RPMI8226 (cell line): ENCODE data around the gene LUM.

Experiments used
- DNase-seq: peaks from one replicate; pipeline ENCODE4 v3.0.0-alpha.2; 2015

The LUM gene, protein sequence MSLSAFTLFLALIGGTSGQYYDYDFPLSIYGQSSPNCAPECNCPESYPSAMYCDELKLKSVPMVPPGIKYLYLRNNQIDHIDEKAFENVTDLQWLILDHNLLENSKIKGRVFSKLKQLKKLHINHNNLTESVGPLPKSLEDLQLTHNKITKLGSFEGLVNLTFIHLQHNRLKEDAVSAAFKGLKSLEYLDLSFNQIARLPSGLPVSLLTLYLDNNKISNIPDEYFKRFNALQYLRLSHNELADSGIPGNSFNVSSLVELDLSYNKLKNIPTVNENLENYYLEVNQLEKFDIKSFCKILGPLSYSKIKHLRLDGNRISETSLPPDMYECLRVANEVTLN

DNA sequence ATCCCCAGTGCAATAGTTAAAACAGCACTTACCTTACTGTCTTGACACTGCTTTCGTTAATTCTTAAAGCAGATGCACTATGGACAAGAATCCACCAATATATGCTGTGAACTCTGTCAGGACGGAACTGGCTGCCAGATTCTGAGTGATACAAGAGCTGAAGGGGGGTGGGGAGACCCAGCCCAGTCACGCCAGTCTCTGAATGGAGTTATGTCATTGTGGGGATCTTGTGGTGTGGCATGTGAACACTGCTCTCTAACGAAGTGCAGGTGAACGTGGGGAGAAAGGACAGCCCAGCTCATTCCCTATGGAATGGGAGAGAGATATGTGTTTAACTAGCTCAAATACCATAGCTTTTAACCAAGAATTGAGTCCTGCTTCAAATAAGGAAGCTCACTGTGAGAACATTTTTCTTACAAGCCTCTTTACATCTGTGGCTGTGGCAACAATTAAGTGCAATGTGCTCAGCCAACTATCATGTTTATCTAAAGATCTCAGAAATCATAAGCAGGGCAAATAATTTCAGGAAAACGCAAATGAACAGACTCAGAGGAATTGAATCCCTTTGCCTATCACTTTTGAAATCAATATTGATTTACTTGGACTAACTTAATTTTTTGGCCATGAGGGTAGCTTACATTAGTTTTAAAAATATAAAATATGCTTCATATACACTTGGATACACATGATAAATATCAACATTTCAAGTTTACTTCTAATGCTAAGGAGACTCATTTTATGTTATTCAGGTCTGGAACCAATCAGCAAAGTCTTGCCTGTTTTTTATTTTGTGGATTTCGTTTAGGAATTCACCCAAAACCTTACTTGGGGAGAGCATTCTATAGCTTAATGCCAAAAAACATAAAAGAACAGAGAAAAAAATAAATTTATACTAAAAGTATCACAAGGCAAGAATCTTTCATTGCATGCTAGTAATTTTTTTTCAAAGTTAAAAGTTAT is at the start of gene LUM:
LUM (minus strand) TSS at position 129 of the 960 bp plus-strand sequence. CDS start 2,515 bp downstream, outside the sequence.
- no peak for DNase-seq

DNA sequence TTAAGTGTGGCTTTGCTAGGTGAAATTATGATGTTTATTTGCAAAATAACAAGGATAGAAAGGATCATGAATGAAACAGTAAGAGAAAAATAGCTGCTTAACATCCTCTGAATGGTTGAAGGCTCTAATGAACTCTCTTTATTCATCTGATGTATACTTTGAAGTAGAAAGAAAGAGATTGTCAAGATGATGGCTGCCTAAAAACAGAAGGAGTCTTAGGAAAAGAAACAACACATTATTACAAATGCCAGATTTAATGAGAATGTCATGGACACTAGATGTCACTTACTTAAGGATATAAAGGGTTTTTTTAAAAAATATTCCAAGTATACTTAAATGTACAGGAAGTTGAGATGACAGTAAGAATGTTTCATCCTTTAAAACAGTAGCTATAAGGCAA is 49.7 kb upstream of the LUM start:
- DNase-seq, result no peak

DNA sequence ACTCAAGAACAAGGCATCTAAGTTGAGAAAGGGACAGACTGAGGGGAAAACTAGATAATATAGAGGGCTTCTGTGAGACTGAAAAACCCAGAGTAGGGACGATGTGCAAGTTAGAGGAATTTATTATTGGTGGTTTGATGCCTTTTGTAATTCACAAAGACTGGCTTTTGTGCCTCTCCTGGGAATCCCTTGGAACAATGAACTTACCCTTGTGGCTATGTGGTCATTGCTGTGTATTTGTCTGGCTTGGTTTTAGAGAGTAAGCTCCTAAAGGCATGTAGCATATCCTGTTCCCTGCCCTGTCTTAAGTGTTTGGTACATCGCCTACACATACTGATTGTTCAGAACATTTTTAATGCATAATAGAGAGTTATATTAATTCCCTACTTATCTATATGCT is 44.7 kb upstream of the LUM start:
- DNase-seq, result no peak

DNA sequence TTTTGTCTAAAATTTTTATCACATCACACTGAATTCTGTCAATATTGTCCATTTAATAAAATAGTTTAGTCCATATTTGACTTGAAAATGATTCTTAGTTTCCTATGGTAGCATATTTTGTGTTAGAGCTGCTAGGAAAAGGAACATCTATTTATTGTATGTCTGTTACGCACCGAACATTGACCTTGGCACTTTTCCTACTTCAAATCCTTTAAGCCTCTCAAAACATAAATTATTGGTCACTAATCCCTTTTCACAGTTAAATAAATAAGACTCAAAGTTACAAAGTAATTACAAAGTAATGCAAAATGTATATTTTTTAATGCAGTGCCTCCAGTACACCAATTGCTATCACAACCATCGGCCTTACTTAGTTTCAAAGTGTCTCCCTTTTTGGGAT is 42.8 kb upstream of the LUM start:
- DNase-seq, result no peak

DNA sequence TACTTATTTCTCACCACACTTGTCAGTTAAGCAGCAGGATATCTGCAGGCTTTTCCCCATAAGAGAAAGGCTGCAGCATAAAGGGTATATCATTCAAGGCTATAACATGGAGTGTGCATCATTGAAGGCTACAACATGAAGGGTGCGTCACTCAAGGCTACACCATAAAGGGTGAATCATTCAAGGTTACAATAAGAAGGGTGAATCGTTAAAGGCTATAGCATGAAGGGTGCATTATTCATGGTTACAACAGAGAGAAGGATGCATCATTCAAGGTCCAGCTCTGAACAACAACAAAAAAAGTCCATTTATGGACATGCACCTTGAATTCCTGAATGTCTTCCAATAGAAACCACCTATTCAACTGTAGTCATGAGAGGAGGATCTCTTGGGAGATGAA is 32.8 kb upstream of the LUM start:
- DNase-seq, result no peak

DNA sequence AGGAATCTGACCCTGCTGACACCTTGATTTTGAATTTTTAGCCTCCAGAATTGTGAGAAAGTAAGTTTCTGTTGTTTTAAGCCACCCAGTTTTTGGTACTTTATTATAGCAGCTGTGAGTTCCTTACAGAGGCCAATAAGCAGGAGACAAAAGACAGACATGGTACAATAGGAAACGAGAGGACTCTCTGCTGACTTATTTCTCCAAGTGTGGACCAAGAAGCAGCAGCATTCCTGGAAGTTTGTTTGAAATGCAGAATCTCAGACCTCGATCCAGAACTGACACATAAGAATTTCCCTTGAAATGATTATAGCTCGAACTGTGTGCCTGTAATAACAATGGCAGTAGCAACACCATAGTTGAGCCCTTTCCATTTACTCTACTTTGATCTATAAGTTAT is 31.9 kb upstream of the LUM start:
- no peak for DNase-seq

DNA sequence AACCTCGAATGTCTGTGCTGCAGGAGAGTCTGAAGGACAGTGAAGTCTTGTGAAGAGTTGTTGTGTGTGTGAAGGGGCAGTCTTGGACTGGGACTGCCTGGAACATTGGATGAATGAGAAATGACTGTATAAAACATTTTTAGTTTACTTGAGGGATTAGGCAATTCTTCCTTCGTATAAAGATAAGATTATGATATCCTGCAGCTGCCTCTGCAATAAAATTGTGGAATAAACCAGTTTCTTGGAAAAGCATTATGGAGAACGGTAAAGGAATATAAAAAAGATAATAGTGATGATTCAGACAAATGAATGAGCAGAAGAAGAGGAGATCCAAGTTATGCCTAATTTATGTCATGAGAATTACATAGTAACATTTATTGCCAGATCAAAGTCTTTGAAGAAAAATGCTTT is 30.9 kb upstream of the LUM start:
- DNase-seq, result no peak

DNA sequence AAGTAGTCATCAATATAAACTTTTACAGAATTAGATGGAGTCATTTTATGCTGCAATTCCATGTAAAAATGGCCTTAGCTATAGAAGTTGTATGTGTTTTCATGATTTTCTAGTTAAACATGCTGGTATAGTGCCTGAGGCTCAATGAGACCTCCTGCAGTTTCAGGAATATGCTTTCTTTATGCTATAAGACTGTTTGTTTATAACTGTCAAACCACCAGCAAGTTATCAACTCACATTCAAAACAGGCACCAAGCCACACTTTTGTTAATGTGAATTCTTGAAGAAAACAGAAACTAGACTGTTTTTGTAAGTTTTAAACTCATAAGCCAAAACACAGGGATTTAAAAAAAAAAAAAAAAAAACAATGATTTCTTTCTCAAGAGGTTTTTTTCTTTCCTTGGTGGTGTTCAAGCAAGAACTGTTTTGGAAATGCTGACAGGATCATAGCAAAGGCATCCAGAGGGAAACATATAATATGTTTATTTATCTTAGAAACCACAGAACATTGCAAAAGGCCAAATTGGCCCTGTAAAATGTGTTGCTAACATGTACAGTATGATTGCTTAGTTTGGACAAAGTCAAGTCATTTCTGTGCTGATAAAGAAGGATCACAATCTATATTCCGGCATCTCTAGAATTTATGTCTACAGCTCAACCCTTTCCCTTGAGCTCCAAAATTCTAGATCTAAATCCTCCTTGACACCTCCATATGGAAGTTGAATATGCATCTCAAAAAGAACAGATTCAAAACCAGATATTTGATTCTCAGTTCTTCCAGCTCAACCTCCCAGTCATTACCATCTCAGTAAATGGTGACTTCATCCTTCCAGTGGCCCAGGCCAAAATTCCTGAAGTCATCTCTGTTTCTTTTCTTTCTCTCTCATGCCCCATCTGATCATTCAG is 29.0 kb upstream of the LUM start:
- no peak for DNase-seq

DNA sequence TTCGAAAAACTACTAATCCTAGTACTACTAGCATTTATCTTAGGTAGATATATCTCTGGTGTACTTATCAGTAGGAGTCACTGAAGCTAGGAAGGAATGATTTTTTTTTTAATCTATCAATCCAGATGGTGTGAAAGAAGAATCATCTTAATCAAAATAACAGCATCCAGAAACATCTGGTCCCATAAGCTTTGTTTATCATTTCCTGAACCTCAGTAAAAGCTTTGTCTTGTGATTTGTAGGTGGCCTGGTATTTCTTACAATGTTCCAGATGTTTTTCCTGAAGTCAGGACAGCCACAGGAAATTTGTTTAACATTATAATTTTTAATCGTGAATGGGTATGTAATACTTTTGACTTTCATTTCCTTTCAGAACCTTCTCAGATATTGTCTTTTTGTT is 28.0 kb upstream of the LUM start:
- no peak for DNase-seq

DNA sequence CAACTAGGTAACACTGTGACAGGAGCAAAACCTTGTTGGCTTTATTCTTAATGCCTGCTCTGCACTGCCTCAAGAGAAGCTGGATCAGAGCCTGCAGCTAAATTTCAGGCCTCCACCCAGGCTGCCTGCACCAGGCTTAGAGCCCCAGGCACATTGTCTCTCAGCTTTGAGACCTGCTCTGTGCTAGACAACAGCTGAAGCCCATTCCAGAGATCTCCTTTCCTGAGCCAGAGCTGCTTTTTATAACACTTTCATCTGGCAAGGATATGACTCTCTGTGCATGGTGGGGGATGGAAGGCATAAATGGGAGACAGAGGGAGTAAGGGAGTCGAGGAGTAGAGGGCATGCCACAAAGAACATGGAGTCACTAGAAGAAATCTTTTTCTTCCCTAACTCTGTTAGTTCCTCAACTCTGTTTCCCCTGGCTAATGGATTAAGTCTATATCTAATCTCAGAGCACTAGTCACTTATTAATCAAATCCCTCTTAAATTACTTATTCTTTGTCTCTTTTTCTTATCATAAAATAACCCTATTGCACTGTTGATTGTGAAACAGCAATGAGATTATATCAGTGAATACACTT is 27.1 kb upstream of the LUM start:
- DNase-seq, result no peak

DNA sequence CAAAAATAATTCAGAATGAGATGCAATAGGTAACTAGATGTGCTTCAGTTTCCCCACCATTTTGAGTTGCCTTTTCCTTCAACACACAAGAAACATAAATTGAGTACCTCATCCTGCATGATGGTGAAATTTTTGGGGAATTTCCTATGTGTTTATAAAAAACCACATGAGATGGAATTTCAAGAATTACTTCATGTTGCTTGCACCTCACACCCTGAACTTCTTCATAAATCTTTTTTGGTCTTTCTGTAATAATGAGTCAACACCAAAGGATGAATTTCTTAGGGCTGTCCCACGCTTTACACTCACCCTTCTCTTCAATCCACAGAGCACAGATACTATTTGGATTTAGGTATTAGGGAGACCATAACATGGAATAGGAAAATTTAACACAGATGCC is 22.6 kb upstream of the LUM start:
- DNase-seq, result no peak

DNA sequence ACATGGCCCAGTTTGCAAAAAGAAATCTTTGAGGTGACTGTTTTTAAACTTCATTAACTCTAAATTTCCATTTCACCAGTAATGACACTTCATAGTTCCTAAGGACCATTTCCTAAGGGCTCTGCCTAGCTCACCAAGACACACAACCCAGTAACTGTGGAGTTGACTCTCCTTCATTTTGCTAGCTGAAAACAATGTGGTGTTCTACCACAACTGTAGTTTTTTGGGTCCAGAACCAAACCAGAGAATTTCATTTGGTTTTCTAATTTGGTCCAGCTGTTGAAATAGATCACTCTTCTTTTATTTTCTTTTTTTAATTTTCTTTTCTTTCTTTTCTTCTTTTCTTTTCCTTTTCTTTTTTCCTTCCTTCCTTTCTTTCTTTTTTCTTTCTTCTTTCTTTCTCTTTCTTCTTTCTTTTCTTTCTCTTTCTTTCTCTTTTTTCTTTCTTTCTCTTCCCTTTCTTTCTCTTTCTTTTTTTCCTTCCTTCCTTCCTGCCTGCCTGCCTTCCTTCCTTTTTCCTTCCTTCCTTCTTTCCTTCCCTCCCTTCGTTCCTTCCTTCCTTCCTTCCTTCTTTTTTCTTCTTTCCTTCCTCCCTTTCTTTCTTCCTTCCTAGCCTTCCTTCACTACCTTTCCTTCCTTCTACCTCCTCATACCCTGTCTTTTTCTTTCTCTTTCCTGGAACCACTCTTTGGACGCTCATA is 18.5 kb upstream of the LUM start:
- DNase-seq, result no peak

DNA sequence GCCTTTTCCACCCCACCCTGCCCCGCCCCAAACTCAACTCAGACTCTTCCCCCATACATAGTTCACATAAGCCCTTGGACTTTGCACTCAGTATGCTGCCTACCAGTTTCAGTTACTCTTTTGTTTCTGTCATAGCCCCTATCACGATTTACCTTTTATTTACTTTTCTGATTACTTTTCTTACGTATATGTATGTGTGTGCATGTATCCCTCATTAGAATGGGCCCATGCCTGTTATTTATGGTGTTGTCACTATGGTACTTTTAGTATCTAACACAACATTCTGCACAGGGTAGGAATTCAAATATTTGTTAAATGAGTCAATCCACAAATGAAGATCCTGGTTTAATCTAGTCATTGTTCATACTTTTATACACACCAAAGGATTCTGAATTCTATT is 16.5 kb upstream of the LUM start:
- DNase-seq, result no peak

DNA sequence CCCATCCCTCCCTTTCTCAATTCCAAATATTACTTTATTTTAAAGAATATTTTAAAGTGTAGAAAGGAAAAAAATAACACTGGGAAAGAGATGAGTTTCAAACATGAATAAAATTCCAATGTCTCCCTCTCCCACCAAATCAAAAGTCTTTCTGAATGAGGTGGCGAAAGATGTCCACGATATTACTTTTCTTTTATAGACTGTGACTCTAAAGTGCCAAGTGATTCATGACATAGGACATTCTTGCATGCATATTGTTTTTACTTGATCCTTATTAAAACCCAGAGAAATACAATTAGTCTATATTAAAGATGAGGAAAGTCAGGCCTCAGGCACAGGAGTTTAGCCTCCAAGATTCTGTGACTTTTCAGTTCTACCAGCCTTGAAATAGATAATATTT is 16.0 kb upstream of the LUM start:
- no peak for DNase-seq

DNA sequence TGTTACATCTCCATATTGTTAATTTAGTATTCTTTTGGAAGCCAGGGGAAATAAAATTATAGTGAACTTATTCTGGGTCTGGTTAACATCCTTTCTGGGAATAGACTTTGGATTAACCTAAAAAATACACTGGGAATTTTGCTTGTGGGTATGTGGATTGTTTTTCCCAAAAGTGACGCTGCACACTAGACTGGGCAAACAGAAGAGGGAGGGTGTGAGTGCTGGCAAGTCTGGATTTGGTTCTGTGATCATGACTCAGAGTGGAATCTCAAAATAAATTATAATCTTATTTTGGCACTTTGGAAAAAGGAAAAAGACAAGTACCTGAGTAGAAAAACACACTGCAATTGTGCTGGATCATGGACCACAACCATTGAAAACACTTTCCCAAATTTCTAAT is 15.2 kb upstream of the LUM start:
- no peak for DNase-seq

DNA sequence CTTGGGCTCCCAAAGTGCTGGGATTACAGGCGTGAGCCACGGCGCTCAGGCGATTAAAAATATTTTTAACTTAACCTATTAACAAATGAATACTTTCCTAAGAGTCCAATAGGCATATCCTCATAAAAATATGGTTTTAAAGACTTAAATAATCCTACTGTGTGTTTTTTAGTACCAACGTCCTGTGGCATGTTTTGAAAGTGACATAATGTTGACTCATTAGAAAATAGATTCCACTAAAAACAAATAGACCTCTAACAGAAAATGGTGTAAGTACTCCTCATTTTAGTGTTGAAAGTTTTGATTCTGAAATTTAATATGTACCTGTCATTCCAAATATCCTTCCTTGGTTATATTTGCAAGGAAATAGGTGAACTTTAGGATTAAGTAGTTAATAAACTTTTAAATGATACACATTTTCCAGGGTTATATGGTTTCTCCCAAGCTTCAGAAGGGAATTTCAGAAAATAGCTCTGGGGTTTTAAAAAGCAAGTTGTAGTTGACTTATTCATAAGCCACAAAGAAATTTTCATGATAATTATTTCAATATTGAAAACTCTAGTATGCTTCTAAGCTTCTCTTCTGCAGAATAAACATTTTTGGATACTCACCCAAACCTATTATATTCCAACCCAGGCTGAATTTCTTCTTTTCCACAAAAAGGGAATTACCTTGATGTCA is 12.1 kb upstream of the LUM start:
- DNase-seq, result no peak

DNA sequence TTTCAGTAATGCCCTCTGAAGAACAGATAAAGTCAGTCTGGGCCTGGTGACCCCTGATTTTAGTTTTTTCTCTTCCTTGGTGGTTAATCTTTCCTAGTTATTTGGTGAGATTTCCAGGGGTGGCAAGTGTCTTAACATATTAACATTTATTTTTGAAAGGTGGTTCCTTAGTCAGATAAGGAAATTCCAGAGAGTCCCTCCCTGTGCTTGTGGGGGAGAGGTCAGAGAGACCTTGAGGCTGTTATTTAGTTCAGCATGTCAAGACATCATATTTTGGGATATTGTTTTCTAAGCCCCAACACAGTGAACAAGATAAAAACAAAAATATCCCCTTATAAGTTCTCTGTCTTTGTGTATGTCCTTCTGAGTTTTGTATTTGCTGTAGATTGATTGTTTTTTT is 9.5 kb upstream of the LUM start:
- DNase-seq, result no peak

DNA sequence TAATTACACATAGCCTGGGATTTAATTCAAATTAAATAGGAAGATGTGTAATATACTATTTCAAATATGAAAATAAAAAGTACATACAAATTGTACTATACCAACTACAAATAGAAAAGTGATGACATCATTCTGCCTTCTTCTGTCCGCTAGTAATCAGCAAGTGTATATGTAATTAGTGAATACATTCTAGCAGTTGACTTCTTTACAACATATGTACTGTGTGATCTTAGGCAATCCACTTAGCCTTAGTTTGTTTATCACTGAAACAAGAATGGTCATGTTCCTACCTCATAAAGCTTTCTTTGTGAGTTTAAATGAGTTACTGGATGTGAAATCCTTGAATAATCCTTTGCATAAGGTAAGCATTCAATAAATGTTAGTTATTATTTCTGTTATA is 7.8 kb upstream of the LUM start:
- no peak for DNase-seq

DNA sequence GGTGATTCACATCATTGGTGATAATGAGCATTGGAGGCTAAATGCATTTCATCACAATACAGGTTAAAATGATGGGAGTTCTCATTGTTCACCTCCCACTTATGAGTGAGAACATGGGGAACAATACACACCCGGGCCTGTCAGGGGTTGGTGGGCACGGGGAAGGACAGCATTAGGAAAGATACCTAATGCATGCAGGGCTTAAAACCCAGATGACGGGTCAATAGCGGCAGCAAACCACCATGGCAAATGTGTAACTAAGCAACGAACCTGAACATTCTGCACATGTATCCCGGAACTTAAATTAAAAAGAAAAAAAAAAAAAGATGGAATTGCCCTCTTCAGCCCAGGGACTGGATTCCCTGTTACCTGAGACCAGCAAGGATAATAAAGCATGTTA is 2.3 kb upstream of the LUM start:
- no peak for DNase-seq

DNA sequence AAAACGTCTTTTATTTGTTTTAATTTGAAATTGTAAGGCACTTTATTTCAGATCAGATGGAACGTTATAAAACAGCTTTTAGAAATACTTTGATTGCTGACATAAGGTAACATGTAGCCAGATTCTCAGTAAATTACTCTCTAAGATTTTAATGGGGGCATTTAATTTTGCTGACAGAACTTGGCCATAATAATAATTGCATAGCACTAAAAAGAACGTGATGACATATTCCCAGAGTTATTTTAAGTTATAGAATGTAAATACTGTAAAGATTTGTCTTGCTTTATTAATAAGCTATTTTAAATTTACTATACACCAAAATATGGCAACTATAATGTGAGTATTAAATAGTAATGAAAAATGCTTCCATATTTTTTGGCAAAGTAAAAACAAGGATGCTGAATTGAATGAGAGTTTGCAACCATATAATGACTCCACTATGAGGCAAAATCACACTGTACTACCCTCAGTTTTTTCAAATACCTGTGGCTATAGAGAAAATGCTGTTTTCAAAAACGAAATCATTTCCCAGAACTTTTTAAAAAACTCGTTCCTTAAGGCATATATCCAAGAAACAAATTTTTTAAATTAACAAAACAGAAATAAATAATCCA is 876 bp downstream of the LUM start:
- DNase-seq, result no peak
